ENCODE results near the gene U2AF2. TPM values are rescaled to one million over a fixed set of nuclear protein-coding genes. Genes with fewer than 3 reads are reported as not detected.

U2AF2 gene
- total RNA-seq, 1 experiment from 2014 or later: 545 TPM

DNA sequence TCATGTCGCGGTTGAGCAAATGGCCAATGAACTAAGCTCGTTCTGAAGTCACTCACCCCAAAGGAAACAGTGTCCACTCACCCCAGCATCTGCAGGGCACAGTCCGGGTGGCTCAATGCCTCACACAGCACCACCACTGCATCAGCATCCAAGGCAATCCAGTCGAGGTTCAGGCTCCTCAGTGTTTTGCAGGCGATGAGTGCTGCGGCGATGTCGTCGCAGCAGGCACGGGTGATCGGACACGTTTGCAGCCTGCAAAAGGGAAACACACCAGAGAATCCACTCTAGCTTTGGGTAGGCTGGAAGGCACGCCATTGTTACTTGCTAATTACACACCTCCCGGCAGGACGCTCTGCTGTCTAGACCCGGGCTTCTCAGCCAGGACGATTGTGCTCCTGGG, 56.9 kb downstream of the U2AF2 start:
- CTCF ChIA-PET: no interaction called here
- BruUV-seq (replicated peaks): no TSS peak

DNA sequence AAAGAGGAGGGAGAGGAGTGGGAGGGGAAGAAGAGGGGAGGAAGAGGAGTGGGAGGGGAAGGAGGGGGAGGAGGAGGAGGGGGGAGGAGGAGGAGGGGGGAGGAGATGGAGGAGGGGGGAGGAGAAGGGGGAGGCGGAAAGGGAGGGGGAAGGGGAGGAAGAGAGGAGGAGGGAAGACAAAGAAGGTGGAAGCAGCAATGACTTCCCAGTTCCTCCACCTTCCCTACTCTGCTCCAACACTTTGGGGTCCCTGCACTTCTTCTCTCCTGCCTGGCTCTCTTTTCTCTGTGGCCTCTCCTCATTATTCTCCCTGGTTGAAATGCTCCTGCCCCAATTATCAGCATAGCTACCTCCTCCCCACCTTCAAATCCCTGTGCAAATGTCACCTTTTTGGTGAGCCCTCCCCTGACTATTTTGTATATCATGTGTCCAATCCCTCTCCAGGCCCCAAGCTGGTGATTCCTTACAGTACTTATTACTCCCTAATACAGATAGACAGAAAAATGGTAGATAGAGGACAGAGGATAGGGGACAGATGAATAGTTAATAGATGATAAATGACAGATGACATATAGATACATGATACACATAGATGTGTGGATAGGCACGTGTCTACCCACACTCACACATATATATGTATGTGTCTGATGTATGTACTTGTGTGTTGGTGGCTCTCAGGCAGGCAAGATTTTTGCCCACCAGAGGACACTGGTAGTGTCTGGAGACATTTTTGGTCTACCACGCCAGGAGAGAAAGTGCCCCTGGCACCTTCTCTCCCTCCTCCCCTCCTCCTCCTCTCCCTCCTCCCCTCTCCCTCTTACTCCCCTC, 58.2 kb downstream of the U2AF2 start:
- no peaks in the 10 kb centered on the region for H3K4me1 ChIP-seq (ENCODE audit: control insufficient read depth, insufficient read depth, low read length)
- H3K27ac ChIP-seq (ENCODE audit: low read length): no peak overlapping the region
- no peak for ATAC-seq
- intact Hi-C loops (cut with micrococcal nuclease; ENCODE audit: unreplicated experiment) (no loop called here), in situ Hi-C loops (cut with HindIII; ENCODE audit: low pct_unique_long_range_greater_than_20kb, low sequenced_read_pairs) (no loop called here)
- CTCF ChIA-PET: no interaction called here
- H3K4me3 ChIP-seq (ENCODE audit: low read depth in 2 of 2, low read length in 2 of 2): no peak overlapping the region
- H3K27me3 ChIP-seq (ENCODE audit: control insufficient read depth, insufficient read depth, low read length): peaks cover 23% of the 10 kb centered on the region
- no peak for DNase-seq (ENCODE audit: low read depth, low spot score)
- H3K9me3 ChIP-seq (ENCODE audit: control insufficient read depth, insufficient read depth, low read depth, low read length): no peaks in the 10 kb centered on the region
- POLR2A ChIA-PET: no interaction called here
- BruUV-seq (replicated peaks): no TSS peak
- H3K36me3 ChIP-seq (ENCODE audit: control insufficient read depth, insufficient read depth, low read length): no peaks in the 10 kb centered on the region
- TF ChIP-seq, protein P1, sequence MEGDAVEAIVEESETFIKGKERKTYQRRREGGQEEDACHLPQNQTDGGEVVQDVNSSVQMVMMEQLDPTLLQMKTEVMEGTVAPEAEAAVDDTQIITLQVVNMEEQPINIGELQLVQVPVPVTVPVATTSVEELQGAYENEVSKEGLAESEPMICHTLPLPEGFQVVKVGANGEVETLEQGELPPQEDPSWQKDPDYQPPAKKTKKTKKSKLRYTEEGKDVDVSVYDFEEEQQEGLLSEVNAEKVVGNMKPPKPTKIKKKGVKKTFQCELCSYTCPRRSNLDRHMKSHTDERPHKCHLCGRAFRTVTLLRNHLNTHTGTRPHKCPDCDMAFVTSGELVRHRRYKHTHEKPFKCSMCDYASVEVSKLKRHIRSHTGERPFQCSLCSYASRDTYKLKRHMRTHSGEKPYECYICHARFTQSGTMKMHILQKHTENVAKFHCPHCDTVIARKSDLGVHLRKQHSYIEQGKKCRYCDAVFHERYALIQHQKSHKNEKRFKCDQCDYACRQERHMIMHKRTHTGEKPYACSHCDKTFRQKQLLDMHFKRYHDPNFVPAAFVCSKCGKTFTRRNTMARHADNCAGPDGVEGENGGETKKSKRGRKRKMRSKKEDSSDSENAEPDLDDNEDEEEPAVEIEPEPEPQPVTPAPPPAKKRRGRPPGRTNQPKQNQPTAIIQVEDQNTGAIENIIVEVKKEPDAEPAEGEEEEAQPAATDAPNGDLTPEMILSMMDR (IDR thresholded peaks at IDR 0.05): no peak
- TF ChIP-seq SIN3A (IDR thresholded peaks at IDR 0.05; ENCODE audit: borderline replicate concordance, insufficient read depth, low read depth, low read length) (no peak), POLR2AphosphoS5 (IDR thresholded peaks at IDR 0.05; ENCODE audit: low read depth, low read length) (no peak), TCF7L2 (IDR thresholded peaks at IDR 0.05; ENCODE audit: low read depth, low read length) (no peak)
- TF ChIP-seq, protein P2, sequence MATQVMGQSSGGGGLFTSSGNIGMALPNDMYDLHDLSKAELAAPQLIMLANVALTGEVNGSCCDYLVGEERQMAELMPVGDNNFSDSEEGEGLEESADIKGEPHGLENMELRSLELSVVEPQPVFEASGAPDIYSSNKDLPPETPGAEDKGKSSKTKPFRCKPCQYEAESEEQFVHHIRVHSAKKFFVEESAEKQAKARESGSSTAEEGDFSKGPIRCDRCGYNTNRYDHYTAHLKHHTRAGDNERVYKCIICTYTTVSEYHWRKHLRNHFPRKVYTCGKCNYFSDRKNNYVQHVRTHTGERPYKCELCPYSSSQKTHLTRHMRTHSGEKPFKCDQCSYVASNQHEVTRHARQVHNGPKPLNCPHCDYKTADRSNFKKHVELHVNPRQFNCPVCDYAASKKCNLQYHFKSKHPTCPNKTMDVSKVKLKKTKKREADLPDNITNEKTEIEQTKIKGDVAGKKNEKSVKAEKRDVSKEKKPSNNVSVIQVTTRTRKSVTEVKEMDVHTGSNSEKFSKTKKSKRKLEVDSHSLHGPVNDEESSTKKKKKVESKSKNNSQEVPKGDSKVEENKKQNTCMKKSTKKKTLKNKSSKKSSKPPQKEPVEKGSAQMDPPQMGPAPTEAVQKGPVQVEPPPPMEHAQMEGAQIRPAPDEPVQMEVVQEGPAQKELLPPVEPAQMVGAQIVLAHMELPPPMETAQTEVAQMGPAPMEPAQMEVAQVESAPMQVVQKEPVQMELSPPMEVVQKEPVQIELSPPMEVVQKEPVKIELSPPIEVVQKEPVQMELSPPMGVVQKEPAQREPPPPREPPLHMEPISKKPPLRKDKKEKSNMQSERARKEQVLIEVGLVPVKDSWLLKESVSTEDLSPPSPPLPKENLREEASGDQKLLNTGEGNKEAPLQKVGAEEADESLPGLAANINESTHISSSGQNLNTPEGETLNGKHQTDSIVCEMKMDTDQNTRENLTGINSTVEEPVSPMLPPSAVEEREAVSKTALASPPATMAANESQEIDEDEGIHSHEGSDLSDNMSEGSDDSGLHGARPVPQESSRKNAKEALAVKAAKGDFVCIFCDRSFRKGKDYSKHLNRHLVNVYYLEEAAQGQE (IDR thresholded peaks at IDR 0.05; ENCODE audit: insufficient read depth in 1 of 2, low read depth in 2 of 2, low read length in 1 of 2): no peak

More for the DNA sequence above, 56.9 kb downstream of the U2AF2 start:
- ATAC-seq (peak; percentile 20; the same call in 1 of the 2 replicates), DNase-seq (ENCODE audit: low read depth, low spot score) (no peak)
- Histone ChIP-seq H3K27ac (ENCODE audit: low read length) (no peak overlapping the region), H3K36me3 (ENCODE audit: control insufficient read depth, insufficient read depth, low read length) (no peaks in the 10 kb centered on the region), H3K9me3 (ENCODE audit: control insufficient read depth, insufficient read depth, low read depth, low read length) (no peaks in the 10 kb centered on the region), H3K4me3 (ENCODE audit: low read depth in 2 of 2, low read length in 2 of 2) (no peak overlapping the region), H3K27me3 (ENCODE audit: control insufficient read depth, insufficient read depth, low read length) (peaks cover 21% of the 10 kb centered on the region), H3K4me1 (ENCODE audit: control insufficient read depth, insufficient read depth, low read length) (no peaks in the 10 kb centered on the region)
- in situ Hi-C loops (cut with HindIII; ENCODE audit: low pct_unique_long_range_greater_than_20kb, low sequenced_read_pairs) (no loop called here), intact Hi-C loops (cut with micrococcal nuclease; ENCODE audit: unreplicated experiment) (no loop called here)
- POLR2A ChIA-PET: interaction anchor here (0.6 to 0.7 kb wide), 2 partner anchors 99 to 174 kb away, joined by 3 read pairs; no protein-coding TSS in a partner anchor
- TF ChIP-seq TCF7L2 (IDR thresholded peaks at IDR 0.05; ENCODE audit: low read depth, low read length) (no peak), POLR2AphosphoS5 (IDR thresholded peaks at IDR 0.05; ENCODE audit: low read depth, low read length) (no peak), SIN3A (IDR thresholded peaks at IDR 0.05; ENCODE audit: borderline replicate concordance, insufficient read depth, low read depth, low read length) (no peak)
- TF ChIP-seq, protein P1 (IDR thresholded peaks at IDR 0.05): no peak
- TF ChIP-seq, protein P2 (IDR thresholded peaks at IDR 0.05; ENCODE audit: insufficient read depth in 1 of 2, low read depth in 2 of 2, low read length in 1 of 2): no peak
